Karpas-422 (cell line): ENCODE measurements around the gene ASTN1. TPM values are rescaled to one million over a fixed set of nuclear protein-coding genes. Genes with fewer than 3 reads are reported as not detected.

Experiments used
- DNase-seq: peaks from one replicate; pipeline ENCODE4 v3.0.0-alpha.2; 2015
- H2AFZ ChIP-seq: fragments of 200-600 bp; sonication (generic); 2 replicates; pipeline ENCODE4 v1.6.1; 2014; ENCODE audit warnings: antibody characterized with exemption, low read length, mixed read lengths
- H3K27ac ChIP-seq: fragments of 200-600 bp; sonication (generic); 2 replicates; pipeline ENCODE4 v1.5.1; 2014; ENCODE audit warnings: mild to moderate bottlenecking, low read length, moderate library complexity
- H3K27me3 ChIP-seq: fragments of 200-600 bp; sonication (generic); 2 replicates; pipeline ENCODE4 v1.6.1; 2014; ENCODE audit warnings: low read length, mixed read lengths
- H3K36me3 ChIP-seq: fragments of 200-600 bp; sonication (generic); 2 replicates; pipeline ENCODE4 v1.6.1; 2014; ENCODE audit warnings: low read length, mixed read lengths; ENCODE audit not compliant: insufficient read depth
- H3K4me1 ChIP-seq: fragments of 200-600 bp; sonication (generic); 2 replicates; pipeline ENCODE4 v1.6.1; 2014; ENCODE audit warnings: mild to moderate bottlenecking, low read length, mixed read lengths
- H3K4me2 ChIP-seq: fragments of 200-600 bp; sonication (generic); 2 replicates; pipeline ENCODE4 v1.6.1; 2014; ENCODE audit warnings: low read length, low read depth, mild to moderate bottlenecking; ENCODE audit not compliant: poor library complexity, severe bottlenecking
- H3K4me3 ChIP-seq: fragments of 200-600 bp; sonication (generic); 2 replicates; pipeline ENCODE4 v1.5.1; 2014; ENCODE audit warnings: mild to moderate bottlenecking, antibody characterized with exemption, low read length, mixed read lengths
- H3K79me2 ChIP-seq: fragments of 200-600 bp; sonication (generic); 2 replicates; pipeline ENCODE4 v1.6.1; 2014; ENCODE audit warnings: mild to moderate bottlenecking, low read length, mixed read lengths
- H3K9ac ChIP-seq: fragments of 200-600 bp; sonication (generic); 2 replicates; pipeline ENCODE4 v1.6.0; 2014; ENCODE audit warnings: low read length
- H3K9me2 ChIP-seq: fragments of 200-600 bp; sonication (generic), shearing (Covaris generic); replicated peaks from 2 replicates; pipeline ENCODE4 v1.6.0; 2014; ENCODE audit warnings: mild to moderate bottlenecking, low read length, moderate library complexity; ENCODE audit not compliant: insufficient read depth
- H3K9me3 ChIP-seq: fragments of 300-700, 200-600 bp; sonication (generic); 2 replicates; pipeline ENCODE4 v1.6.1; 2014; ENCODE audit warnings: low read length, mixed read lengths
- H4K20me1 ChIP-seq: fragments of 200-600 bp; sonication (generic); 2 replicates; pipeline ENCODE4 v1.6.1; 2014; ENCODE audit warnings: mild to moderate bottlenecking, antibody characterized with exemption, low read length, low read depth; ENCODE audit not compliant: insufficient read depth
- total RNA-seq: library from RNA; depleted of rRNA; stranded (reverse); fragments of >200 nt; shearing (Covaris generic); gene quantifications from 2 replicates; pipeline ENCODE4 v1.2.3, GENCODE V29; 2014; ENCODE audit warnings: low replicate concordance

ASTN1 gene
- total RNA-seq, 1 experiment from 2014 or later = not detected

- Histone ChIP-seq H3K79me2 (no peaks in the 10 kb centered on the region), H3K4me1 (no peaks in the 10 kb centered on the region), H3K4me3 (no peak overlapping the region), H3K9ac (no peak overlapping the region), H3K9me3 (no peaks in the 10 kb centered on the region), H3K27ac (no peak overlapping the region), H3K36me3 (no peaks in the 10 kb centered on the region), H3K9me2 (no peaks in the 10 kb centered on the region), H4K20me1 (no peaks in the 10 kb centered on the region), H2AFZ (no peak overlapping the region), H3K27me3 (no peaks in the 10 kb centered on the region), H3K4me2 (no peak overlapping the region)
- no peak for DNase-seq
These were observed 233.0 kb downstream of the ASTN1 start for GRCh38 chr1:176931526-176931925.

GRCh38 chr1:176926330-176927086 is 238.0 kb downstream of the ASTN1 start:
- Histone ChIP-seq H2AFZ (no peak overlapping the region), H3K4me1 (no peaks in the 10 kb centered on the region), H3K4me3 (no peak overlapping the region), H3K36me3 (no peaks in the 10 kb centered on the region), H3K27ac (no peak overlapping the region), H3K9me3 (no peaks in the 10 kb centered on the region), H3K9ac (no peak overlapping the region), H4K20me1 (no peaks in the 10 kb centered on the region), H3K79me2 (no peaks in the 10 kb centered on the region), H3K27me3 (no peaks in the 10 kb centered on the region), H3K4me2 (no peak overlapping the region), H3K9me2 (no peaks in the 10 kb centered on the region)
- no peak for DNase-seq

- Histone ChIP-seq H3K4me3 (no peak overlapping the region), H3K9ac (no peak overlapping the region), H3K4me1 (no peaks in the 10 kb centered on the region), H3K27me3 (no peaks in the 10 kb centered on the region), H3K79me2 (no peaks in the 10 kb centered on the region), H3K27ac (no peak overlapping the region), H4K20me1 (no peaks in the 10 kb centered on the region), H3K9me3 (no peaks in the 10 kb centered on the region), H3K4me2 (no peak overlapping the region), H3K9me2 (no peaks in the 10 kb centered on the region), H2AFZ (no peak overlapping the region), H3K36me3 (no peaks in the 10 kb centered on the region)
- DNase-seq = no peak
These were observed 239.3 kb downstream of the ASTN1 start for GRCh38 chr1:176925223-176925622.

- Histone ChIP-seq H4K20me1 (no peaks in the 10 kb centered on the region), H3K4me3 (no peak overlapping the region), H3K9me3 (no peaks in the 10 kb centered on the region), H3K79me2 (no peaks in the 10 kb centered on the region), H2AFZ (no peak overlapping the region), H3K4me2 (no peak overlapping the region), H3K9ac (no peak overlapping the region), H3K4me1 (no peaks in the 10 kb centered on the region; the same call in 1 of the 2 replicates), H3K27me3 (no peaks in the 10 kb centered on the region), H3K27ac (no peak overlapping the region), H3K9me2 (no peaks in the 10 kb centered on the region), H3K36me3 (no peaks in the 10 kb centered on the region)
- no peak for DNase-seq
These were observed 241.2 kb downstream of the ASTN1 start for GRCh38 chr1:176923283-176923682.

GRCh38 chr1:176919386-176920378 is 244.8 kb downstream of the ASTN1 start:
- Histone ChIP-seq H3K79me2 (no peaks in the 10 kb centered on the region), H3K9ac (no peak overlapping the region), H2AFZ (no peak overlapping the region), H3K9me2 (no peaks in the 10 kb centered on the region), H3K9me3 (no peaks in the 10 kb centered on the region), H4K20me1 (no peaks in the 10 kb centered on the region), H3K36me3 (no peaks in the 10 kb centered on the region), H3K27me3 (no peaks in the 10 kb centered on the region), H3K4me1 (peaks cover 4% of the 10 kb centered on the region; the same call in 1 of the 2 replicates), H3K27ac (no peak overlapping the region), H3K4me3 (no peak overlapping the region), H3K4me2 (no peak overlapping the region)
- DNase-seq = no peak

- no peak overlapping the region for H3K27ac ChIP-seq
- H3K36me3 ChIP-seq = no peaks in the 10 kb centered on the region
- no peak overlapping the region for H3K9ac ChIP-seq
- no peak for DNase-seq
- H3K4me3 ChIP-seq = no peak overlapping the region
- H3K4me2 ChIP-seq = no peak overlapping the region
- H2AFZ ChIP-seq = no peak overlapping the region
- no peaks in the 10 kb centered on the region for H3K27me3 ChIP-seq
- no peaks in the 10 kb centered on the region for H4K20me1 ChIP-seq
- H3K4me1 ChIP-seq = no peaks in the 10 kb centered on the region
- no peaks in the 10 kb centered on the region for H3K79me2 ChIP-seq
- H3K9me2 ChIP-seq = no peaks in the 10 kb centered on the region
- H3K9me3 ChIP-seq = no peaks in the 10 kb centered on the region
These were observed 258.9 kb downstream of the ASTN1 start for GRCh38 chr1:176905648-176906047.

GRCh38 chr1:176904057-176904751 is 260.3 kb downstream of the ASTN1 start:
- Histone ChIP-seq H3K4me1 (no peaks in the 10 kb centered on the region), H3K9ac (no peak overlapping the region), H3K4me2 (no peak overlapping the region), H3K79me2 (no peaks in the 10 kb centered on the region), H3K9me2 (no peaks in the 10 kb centered on the region), H3K4me3 (no peak overlapping the region), H3K9me3 (no peaks in the 10 kb centered on the region), H3K36me3 (no peaks in the 10 kb centered on the region), H3K27ac (no peak overlapping the region), H3K27me3 (no peaks in the 10 kb centered on the region), H4K20me1 (no peaks in the 10 kb centered on the region), H2AFZ (no peak overlapping the region)
- no peak for DNase-seq

GRCh38 chr1:176903474-176903873 is 261.0 kb downstream of the ASTN1 start:
- Histone ChIP-seq H2AFZ (no peak overlapping the region), H3K36me3 (no peaks in the 10 kb centered on the region), H3K9ac (no peak overlapping the region), H3K79me2 (no peaks in the 10 kb centered on the region), H3K9me3 (no peaks in the 10 kb centered on the region), H3K4me1 (no peaks in the 10 kb centered on the region), H3K9me2 (no peaks in the 10 kb centered on the region), H3K27ac (no peak overlapping the region), H3K4me2 (no peak overlapping the region), H3K27me3 (no peaks in the 10 kb centered on the region), H4K20me1 (no peaks in the 10 kb centered on the region), H3K4me3 (no peak overlapping the region)
- no peak for DNase-seq
